Germinal center (tissue), 1 donor: ENCODE measurements around the gene MAG.
A peak's percentile ranks its signal among the peaks of the same experiment; 100 is the strongest.

Experiments
- DNase-seq: peaks from one replicate; pipeline ENCODE4 v3.0.0; 2012; ENCODE audit warnings: mixed read lengths, low spot score

The MAG gene

GRCh38 chr19:35265126-35265899 is 26.6 kb upstream of the MAG start:
- no peak for DNase-seq

GRCh38 chr19:35265900-35266519 is 26.0 kb upstream of the MAG start:
- no peak for DNase-seq

GRCh38 chr19:35266520-35267352 is 25.2 kb upstream of the MAG start:
- no peak for DNase-seq

GRCh38 chr19:35267353-35267817 is 24.6 kb upstream of the MAG start:
- no peak for DNase-seq

- DNase-seq, result peak; percentile 98
These were observed 24.0 kb upstream of the MAG start for GRCh38 chr19:35267818-35268535.

GRCh38 chr19:35268536-35269437 is 23.2 kb upstream of the MAG start, which contains the start of gene USF2:
TSS of gene USF2 (plus strand) at chr19:35268962. CDS start at chr19:35269102, 140 bp downstream.
- DNase-seq, result peak; percentile 83

GRCh38 chr19:35269438-35270117 is 22.4 kb upstream of the MAG start:
- peak; percentile 77 for DNase-seq

GRCh38 chr19:35270381-35270811 is 21.6 kb upstream of the MAG start:
- no peak for DNase-seq

GRCh38 chr19:35271546-35271945 is 20.4 kb upstream of the MAG start:
- DNase-seq, result no peak

GRCh38 chr19:35272122-35272719 is 19.7 kb upstream of the MAG start:
- DNase-seq, result no peak

- no peak for DNase-seq
These were observed 18.9 kb upstream of the MAG start for GRCh38 chr19:35272954-35273649.

GRCh38 chr19:35273686-35274259 is 18.2 kb upstream of the MAG start:
- DNase-seq, result no peak

- no peak for DNase-seq
These were observed 17.6 kb upstream of the MAG start for GRCh38 chr19:35274323-35274722.

GRCh38 chr19:35276706-35277281 is 15.2 kb upstream of the MAG start:
- no peak for DNase-seq

GRCh38 chr19:35278578-35279284 is 13.2 kb upstream of the MAG start:
- no peak for DNase-seq

GRCh38 chr19:35279374-35279773 is 12.6 kb upstream of the MAG start:
- DNase-seq, result no peak

GRCh38 chr19:35279985-35280821 is 11.8 kb upstream of the MAG start:
- peak; percentile 66 for DNase-seq
